KBM-7 (cell line): ENCODE measurements around the gene AGMO.

Experiments used
- DNase-seq: peaks from one replicate; pipeline ENCODE4 v3.0.0-alpha.2; 2015
- in situ Hi-C: fragments of 300-500 bp; cut with MboI; formaldehyde crosslinking; loops from 2 replicates; pipeline ENCODE4 v1.14.3; 2020; ENCODE audit warnings: low sequenced_read_pairs, low pct_unique_long_range_greater_than_20kb, mixed read lengths

AGMO gene

GRCh38 chr7:15419596-15419995, 142.2 kb downstream of the AGMO start:
- in situ Hi-C loops: no loop called here

GRCh38 chr7:15418264-15418663, 143.6 kb downstream of the AGMO start:
- no peak for DNase-seq
- in situ Hi-C loops: no loop called here

More at GRCh38 chr7:15419596-15419995, 142.2 kb downstream of the AGMO start:
- DNase-seq: no peak

GRCh38 chr7:15417341-15417988, 144.3 kb downstream of the AGMO start:
- no peak for DNase-seq
- in situ Hi-C loops: no loop called here

GRCh38 chr7:15411019-15411418, 150.8 kb downstream of the AGMO start:
- in situ Hi-C loops: no loop called here
- no peak for DNase-seq

- peak; percentile 77 for DNase-seq
- in situ Hi-C loops: no loop called here
Measured at GRCh38 chr7:15407910-15408309, 153.9 kb downstream of the AGMO start.

- in situ Hi-C loops: no loop called here
- DNase-seq: peak; percentile 9
Measured at GRCh38 chr7:15403751-15404150, 158.1 kb downstream of the AGMO start.

GRCh38 chr7:15403315-15403714, 158.5 kb downstream of the AGMO start:
- in situ Hi-C loops: no loop called here
- no peak for DNase-seq

GRCh38 chr7:15402436-15403136, 159.2 kb downstream of the AGMO start:
- in situ Hi-C loops: no loop called here
- no peak for DNase-seq

GRCh38 chr7:15400440-15400839, 161.4 kb downstream of the AGMO start:
- in situ Hi-C loops: no loop called here
- no peak for DNase-seq

- no peak for DNase-seq
- in situ Hi-C loops: no loop called here
Measured at GRCh38 chr7:15399441-15399840, 162.4 kb downstream of the AGMO start.

GRCh38 chr7:15397922-15398760, 163.7 kb downstream of the AGMO start:
- no peak for DNase-seq
- in situ Hi-C loops: no loop called here

- DNase-seq: no peak
- in situ Hi-C loops: no loop called here
Measured at GRCh38 chr7:15397159-15397550, 164.7 kb downstream of the AGMO start.

GRCh38 chr7:15396210-15397158, 165.3 kb downstream of the AGMO start:
- no peak for DNase-seq
- in situ Hi-C loops: no loop called here

- in situ Hi-C loops: no loop called here
- no peak for DNase-seq
Measured at GRCh38 chr7:15389073-15389472, 172.7 kb downstream of the AGMO start.

- no peak for DNase-seq
- in situ Hi-C loops: no loop called here
Measured at GRCh38 chr7:15378494-15379145, 183.2 kb downstream of the AGMO start.

- no peak for DNase-seq
- in situ Hi-C loops: no loop called here
Measured at GRCh38 chr7:15376600-15376999, 185.2 kb downstream of the AGMO start.

- DNase-seq: no peak
- in situ Hi-C loops: no loop called here
Measured at GRCh38 chr7:15370441-15370840, 191.4 kb downstream of the AGMO start.

GRCh38 chr7:15368653-15369052, 193.2 kb downstream of the AGMO start:
- in situ Hi-C loops: no loop called here
- DNase-seq: no peak

GRCh38 chr7:15367897-15368296, 193.9 kb downstream of the AGMO start:
- in situ Hi-C loops: no loop called here
- no peak for DNase-seq
